Transverse colon (tissue), 3 donors: ENCODE data around the gene ANKRD12.

Experiments
- EP300 ChIP-seq: sonication (generic); formaldehyde crosslinking; IDR thresholded peaks from one replicate; pipeline ENCODE4 v1.6.1; 2017; ENCODE audit warnings: antibody characterized with exemption, low read depth
- POLR2AphosphoS5 ChIP-seq, 3 donors: sonication (generic); formaldehyde crosslinking; IDR thresholded peaks; one replicate each; pipeline ENCODE4 v1.6.1; 2016; ENCODE audit warnings: antibody characterized with exemption in 3 of 3

DNA sequence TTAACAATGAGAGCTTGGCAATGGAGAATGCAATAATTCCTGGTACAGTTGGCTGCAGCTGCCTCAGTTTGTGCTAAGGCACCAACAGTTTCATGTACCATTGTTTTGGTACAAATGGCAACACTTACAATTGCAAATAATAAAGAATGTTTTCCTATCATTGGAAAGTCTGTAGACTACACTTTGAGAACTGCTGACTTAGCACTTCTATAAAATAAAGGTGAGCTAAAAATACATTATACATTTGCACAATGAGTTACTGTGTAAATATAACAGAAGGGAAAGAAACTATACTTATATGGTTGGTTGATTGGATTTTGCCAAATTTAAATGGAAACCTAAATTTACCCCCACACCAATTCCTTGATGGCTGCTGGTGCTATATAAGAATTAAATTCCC is 153.1 kb downstream of the ANKRD12 start:
- TF ChIP-seq EP300 (no peak), POLR2AphosphoS5 (IDR thresholded peaks at IDR 0.05) (no peak)
